ENCODE measurements around the gene APOBEC3G.

Gene APOBEC3G

DNA sequence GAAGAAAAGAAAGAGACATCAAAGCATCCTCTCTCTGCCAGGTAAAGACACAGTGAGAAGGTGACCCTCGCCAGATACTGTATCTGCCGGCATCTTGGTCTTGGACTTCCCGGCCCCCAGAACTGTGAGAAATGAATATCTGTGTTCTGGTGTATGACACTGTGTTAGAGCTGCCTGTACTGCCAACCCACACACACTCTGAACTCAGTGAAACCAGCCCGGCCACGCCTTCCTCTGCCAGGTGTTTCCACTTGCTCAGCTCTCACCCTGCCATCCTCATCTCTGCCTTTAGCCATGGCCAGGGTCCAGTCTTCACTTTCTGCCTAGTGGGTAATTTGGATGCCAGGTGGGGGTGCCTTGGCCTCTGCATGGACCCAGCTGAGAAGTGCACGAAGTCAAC is 51.4 kb downstream of the APOBEC3G start:
- no peak for DNase-seq

DNA sequence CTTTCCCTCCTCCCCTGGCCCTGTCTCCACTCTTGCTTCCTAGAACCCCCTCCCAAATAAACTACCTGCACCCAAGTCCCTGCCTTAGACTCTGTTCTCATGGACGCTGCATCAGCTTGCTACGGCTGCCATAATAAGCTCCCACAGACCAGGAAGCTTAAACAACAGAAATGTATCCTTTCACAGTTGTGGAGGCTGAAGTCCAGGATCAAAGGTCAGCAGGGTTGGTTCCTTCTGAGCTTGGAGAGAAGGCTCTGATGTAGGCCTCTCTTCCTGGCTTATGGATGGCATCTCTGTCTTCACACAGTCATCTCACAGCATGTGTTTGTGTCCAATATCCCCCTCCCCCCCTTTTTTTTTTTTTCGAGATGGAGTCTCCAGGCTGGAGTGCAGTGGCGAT is 52.0 kb downstream of the APOBEC3G start:
- DNase-seq: no peak

DNA sequence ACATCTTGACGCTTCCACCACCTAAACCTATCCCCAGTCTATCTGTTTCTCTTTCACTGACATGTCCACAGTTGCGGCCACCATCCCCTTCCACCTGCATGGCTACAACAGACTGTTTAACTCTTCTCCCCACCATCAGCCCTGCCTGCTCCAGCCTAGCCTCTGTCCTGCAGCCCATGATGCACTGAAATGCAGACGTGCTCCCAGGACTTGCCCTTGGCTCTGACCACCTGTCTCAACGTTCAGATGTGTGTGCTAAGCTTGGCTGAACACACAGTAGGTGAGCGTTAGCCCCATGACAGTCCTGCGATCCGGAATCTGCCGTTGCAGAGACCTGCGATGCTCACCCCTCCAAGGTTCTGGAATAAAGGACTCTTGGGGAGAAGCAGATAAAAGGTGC is 52.7 kb downstream of the APOBEC3G start:
- no peak for DNase-seq

DNA sequence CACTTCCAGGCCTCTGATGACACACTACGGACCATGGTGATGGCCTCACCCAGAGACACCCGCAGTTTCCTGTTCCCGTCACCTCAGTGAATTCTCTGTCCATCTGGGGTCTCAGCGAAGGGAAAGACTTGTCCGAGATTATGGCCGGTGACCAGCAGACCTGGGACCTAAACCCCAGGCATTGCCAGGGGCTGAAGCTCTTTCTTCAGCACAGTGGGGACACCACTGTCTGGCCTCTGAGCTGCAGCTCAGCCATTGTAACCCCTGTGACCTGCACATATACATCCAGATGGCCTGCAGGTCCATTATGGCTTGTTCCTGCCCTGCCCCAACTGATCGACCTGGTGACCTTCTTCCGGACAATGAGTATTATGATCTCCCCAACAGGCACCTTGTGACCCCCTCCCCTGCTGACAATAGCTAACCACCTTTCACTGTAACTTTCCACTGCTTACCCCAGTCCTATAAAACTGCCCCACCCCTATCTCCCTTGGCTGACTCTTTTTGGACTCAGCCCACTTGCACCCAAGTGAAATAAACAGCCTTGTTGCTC is 53.2 kb downstream of the APOBEC3G start:
- DNase-seq: no peak

DNA sequence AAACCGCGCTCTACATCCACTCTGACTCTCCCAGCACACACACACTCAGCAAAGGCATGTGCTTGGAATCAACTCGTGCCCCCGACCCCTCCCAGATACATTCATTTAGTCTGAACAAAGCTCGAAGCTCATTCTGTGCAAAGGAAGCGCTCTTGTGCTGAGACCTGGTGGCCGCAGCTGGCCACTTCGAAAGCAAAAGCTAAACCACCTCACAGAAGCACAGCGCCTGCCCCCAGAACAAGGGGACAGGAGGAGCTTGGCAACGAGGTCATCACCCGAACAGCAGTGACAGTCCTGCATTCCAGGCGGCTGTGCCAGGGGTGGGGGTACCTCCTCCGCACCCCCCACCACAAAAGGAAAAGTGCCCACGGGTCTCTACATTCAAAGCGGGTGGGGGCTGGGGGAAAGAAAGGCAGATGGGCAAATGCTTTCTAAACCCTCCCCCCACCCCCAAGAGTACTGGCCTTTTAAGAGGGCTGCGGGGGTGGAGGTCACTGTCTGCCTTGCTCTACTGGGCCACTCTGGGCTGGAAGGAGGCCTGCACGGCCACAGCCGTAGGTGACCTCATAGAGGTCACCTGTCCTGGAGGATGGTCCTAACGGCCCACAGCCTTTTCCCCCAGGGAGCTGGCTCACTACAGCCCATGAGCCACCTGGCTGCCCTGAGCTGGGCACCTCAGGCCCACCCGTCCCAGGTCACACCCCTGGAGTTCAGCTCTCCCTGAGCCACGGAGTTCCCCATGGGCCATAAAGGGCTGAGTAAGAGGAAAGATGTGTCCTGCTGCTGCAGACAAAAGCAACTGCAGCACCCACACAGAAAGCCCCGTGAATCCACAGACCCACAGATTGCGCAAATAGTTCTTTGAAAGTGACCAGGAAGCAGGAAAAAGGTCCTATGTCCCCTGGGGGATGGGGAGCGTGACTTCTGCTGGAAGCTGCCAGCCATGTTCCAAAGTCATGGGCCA is 54.1 kb downstream of the APOBEC3G start:
- DNase-seq: no peak

DNA sequence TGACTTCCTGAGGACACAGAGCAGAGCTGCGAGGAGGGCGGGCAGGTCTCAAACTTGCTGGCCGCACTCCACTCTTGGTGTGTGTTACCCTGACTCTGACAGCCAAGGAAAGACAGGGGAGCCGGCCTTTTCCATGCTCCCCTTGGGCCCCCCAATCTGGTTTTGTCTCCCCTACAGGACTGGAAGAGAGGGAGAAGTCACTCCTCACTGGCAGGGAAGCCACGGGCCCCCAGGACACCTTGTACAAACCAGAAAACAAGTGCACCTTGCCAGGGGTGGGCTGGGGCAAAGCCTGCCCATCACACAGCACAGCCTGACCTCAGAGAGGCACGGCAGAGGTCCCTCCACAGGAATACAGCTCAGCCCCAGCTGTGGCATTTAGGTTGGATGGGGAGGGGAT is 55.2 kb downstream of the APOBEC3G start:
- no peak for DNase-seq

DNA sequence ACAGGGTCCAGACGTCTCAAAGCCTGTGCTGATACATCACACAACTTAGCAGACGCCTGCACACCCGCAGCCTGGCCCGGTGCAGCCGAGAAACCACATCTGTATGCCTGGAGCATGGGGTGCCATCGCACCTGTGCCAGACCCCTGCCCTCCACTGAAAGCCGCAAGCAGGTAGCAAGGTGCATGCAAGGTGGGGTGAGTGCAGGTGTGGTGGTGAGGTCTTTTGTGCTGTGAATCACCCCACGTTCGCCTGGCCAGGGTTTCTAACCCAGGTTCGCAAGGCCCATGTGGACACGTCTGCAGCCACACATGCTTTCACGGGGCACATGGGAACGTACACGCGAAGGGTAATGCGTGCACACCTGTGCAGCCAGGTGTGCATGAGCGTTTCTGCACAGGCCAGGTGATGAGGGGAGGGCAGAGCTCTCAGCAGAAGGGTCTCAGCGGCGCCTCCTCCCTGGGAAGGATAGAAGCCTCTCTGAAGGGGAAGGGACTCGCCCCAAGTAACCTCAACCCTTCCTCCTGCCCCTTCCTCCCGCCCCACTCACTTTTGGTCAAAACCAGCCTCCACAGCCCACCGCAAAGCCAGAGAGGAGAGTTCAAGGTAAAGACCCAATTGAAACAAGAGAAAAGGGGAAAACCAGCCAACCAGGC is 55.9 kb downstream of the APOBEC3G start:
- no peak for DNase-seq

DNA sequence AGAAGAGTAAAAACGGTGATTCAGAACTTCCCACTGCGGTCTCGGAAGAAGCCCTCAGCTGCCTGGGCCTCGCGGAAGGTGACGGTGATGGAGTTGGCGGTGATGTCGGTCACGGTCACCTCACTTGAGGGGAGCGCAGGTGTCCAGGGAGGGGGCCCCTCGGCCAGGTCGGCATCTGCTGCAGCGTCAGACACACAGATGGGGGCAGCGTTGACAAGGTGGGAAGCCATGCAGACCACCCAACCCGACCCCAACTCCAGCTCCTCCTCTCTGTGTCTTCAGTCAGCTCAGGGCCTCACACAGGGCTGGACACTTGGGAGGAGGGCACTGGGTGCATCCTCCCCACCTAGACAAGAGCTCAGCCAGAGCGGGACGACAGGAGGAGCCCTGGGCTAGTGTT is 56.8 kb downstream of the APOBEC3G start:
- DNase-seq: no peak

DNA sequence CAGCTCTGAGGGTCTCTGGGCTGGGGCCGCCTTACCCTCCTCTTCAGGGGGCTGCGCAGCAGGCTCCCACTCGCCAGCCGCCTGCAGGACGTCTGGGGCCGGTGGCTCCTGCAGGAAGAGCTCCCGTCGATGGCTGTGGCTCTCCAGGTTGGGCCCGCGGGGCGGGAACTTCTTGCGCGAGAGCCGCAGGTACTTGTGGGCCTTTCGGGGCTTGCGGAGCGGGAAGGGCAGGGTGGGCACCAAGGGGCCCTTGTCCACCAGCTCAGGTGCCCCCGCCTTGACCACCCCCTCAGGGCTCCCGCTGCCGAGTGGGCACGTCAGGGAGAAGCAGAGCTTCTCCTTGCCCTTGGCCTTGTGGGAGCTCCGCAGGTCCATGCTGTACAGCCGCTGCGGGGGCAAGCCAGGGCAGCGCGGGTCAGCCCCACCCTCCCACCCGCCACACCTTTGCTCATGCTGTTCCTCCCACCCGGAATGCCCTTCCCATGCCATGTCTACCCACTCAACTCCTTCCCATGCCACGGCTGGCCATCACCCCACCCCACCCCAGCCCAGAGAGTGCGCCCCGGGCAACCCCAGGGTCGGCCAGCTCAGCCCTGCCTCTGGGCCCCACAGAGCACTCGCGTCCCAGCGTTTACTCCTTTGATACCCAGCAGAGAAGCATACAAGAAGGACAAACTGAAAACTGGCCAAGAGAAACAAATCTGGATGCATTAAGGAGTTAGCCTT is 57.5 kb downstream of the APOBEC3G start:
- DNase-seq: no peak

DNA sequence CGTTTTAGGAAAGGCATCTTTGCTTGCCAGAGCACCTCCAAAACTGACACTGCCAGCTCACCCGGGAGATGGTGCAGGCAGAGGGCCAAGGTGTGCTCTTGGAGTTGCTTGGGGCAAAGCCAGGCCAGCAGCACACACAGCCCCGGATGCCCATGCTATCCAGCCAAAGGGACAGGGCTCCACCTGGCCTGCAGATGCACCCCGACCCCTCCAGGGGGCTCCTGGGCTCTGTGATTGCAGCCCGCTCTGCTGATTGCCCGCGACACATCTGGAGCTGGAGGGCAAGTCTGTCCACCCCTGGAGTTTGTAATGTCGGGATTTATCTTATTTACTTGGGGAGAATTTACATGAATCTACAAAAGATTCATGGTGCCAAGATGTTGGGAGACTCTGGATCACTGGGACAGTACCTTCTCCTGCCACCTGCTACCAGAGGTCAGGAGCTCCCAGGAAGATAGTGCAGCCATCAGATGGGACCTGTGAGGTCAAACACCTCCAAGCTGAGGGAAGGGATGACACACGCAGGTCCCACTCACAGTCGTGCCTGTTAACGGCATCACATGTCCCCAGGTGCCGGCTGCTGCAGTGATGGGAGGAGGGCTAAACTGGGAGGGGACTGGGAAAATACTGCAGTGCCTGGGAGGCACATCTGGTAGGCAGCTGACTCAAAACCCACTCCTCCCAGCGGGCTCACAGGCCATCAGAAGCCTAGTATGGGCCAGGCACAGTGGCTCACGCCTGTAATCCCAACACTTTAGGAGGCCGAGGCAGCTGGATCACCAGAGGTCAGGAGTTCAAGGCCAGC is 58.2 kb downstream of the APOBEC3G start:
- DNase-seq: peak; percentile 24

DNA sequence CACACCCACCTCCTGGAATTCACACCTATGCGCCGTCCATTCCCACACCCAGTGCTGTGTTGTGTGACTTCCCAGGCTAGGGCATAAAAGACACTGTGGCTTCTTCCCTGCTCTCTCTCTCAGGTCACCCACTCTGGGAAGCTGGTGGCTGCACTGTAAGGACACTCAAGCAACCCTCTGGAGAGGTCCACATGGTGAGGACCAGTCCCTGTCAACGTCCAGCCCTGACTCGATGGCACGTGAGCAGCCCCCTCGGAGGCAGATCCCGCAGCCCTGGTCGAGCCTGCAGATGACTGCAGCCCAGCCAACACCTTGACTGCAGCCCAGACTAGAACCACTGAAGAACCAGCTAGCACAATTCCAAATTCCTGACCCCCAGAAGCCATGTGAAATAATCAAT is 59.2 kb downstream of the APOBEC3G start:
- DNase-seq: no peak

Measured in COR-L47 (cell line).